Ascending aorta (tissue), 2 donors: Measurements from ENCODE around the gene THOC5. TPM values are rescaled to one million over a fixed set of nuclear protein-coding genes. Genes with fewer than 3 reads are reported as not detected.

Source experiments
- DNase-seq, 2 donors: peaks; one replicate each; pipeline ENCODE4 v3.0.0-alpha.2; 2019; ENCODE audit warnings: low spot score in 2 of 2
- H3K27ac ChIP-seq, 2 donors: fragments of 200-600 bp; sonication (generic); one replicate each; pipeline ENCODE4 v1.5.1; 2016 to 2017; ENCODE audit warnings: mild to moderate bottlenecking in 1 of 2
- H3K27me3 ChIP-seq: fragments of 200-600 bp; sonication (generic); one replicate; pipeline ENCODE4 v1.5.1; 2017
- H3K36me3 ChIP-seq, 2 donors: fragments of 200-600 bp; sonication (generic); one replicate each; pipeline ENCODE4 v1.5.1; 2016
- H3K4me1 ChIP-seq, 2 donors: fragments of 200-600 bp; sonication (generic); one replicate each; pipeline ENCODE4 v1.5.1; 2016 to 2017; ENCODE audit warnings: mild to moderate bottlenecking in 1 of 2
- H3K4me3 ChIP-seq, 2 donors: fragments of 200-600 bp; sonication (generic); one replicate each; pipeline ENCODE4 v1.5.1; 2016 to 2017; ENCODE audit warnings: mild to moderate bottlenecking in 1 of 2
- H3K9me3 ChIP-seq, 2 donors: fragments of 200-600 bp; sonication (generic); one replicate each; pipeline ENCODE4 v1.5.1; 2016
- CTCF ChIP-seq, 3 experiments: fragments of 200-600 bp in 2 of 3; fragments of 450-650 bp in 1 of 3; sonication (generic) in 2 of 3; IDR thresholded peaks; one replicate each; pipeline ENCODE4 v1.5.1; 2016 to 2019; ENCODE audit warnings: antibody characterized with exemption in 3 of 3, mild to moderate bottlenecking in 1 of 3, moderate library complexity in 1 of 3
- intact Hi-C: fragments of 100-400 bp; cut with DNase I; formaldehyde crosslinking; loops from one replicate; pipeline ENCODE4 v1.15.1; 2023
- total RNA-seq: library from RNA; depleted of rRNA; stranded (reverse); fragments of >200 nt; gene quantifications from one replicate; pipeline ENCODE4 v1.1.0, GENCODE V29; 2016

THOC5 gene
- total RNA-seq, 1 donor from 2014 or later = 21.5 TPM

GRCh38 chr22:29511126-29511862 lies 42.3 kb downstream of the THOC5 start:
- TF ChIP-seq CTCF (IDR thresholded peaks at IDR 0.05) = no peak
- intact Hi-C loops = no loop called here
- peaks cover 87 to 89% of the 10 kb centered on the region in 2 donors for H3K36me3 ChIP-seq

GRCh38 chr22:29510542-29510941 lies 43.0 kb downstream of the THOC5 start:
- H3K36me3 ChIP-seq = peaks cover 85 to 86% of the 10 kb centered on the region in 2 donors
- DNase-seq = no peak
- no peak for TF ChIP-seq CTCF (IDR thresholded peaks at IDR 0.05)
- no peak overlapping the region for H3K4me3 ChIP-seq
- no peak overlapping the region for H3K27ac ChIP-seq
- no peaks in the 10 kb centered on the region for H3K4me1 ChIP-seq
- no peaks in the 10 kb centered on the region for H3K9me3 ChIP-seq
- intact Hi-C loops = no loop called here
- no peaks in the 10 kb centered on the region for H3K27me3 ChIP-seq

More at GRCh38 chr22:29511126-29511862, 42.3 kb downstream of the THOC5 start:
- no peaks in the 10 kb centered on the region for H3K4me1 ChIP-seq
- no peaks in the 10 kb centered on the region for H3K9me3 ChIP-seq
- no peaks in the 10 kb centered on the region for H3K27me3 ChIP-seq
- H3K4me3 ChIP-seq = no peak overlapping the region
- no peak for DNase-seq
- no peak overlapping the region for H3K27ac ChIP-seq

GRCh38 chr22:29509815-29510214 lies 43.7 kb downstream of the THOC5 start:
- intact Hi-C loops = loop anchor here (10.0 kb wide), 1 partner anchor 115 kb away; no protein-coding TSS in a partner anchor

GRCh38 chr22:29509298-29509697 lies 44.3 kb downstream of the THOC5 start:
- no peak overlapping the region for H3K4me3 ChIP-seq
- DNase-seq = no peak
- no peak overlapping the region for H3K27ac ChIP-seq
- no peaks in the 10 kb centered on the region for H3K4me1 ChIP-seq
- intact Hi-C loops = loop anchor here (10.0 kb wide), 1 partner anchor 114 kb away; no protein-coding TSS in a partner anchor
- peaks cover 76% of the 10 kb centered on the region in 2 donors for H3K36me3 ChIP-seq
- TF ChIP-seq CTCF (IDR thresholded peaks at IDR 0.05) = no peak
- no peaks in the 10 kb centered on the region for H3K9me3 ChIP-seq
- no peaks in the 10 kb centered on the region for H3K27me3 ChIP-seq

More at GRCh38 chr22:29509815-29510214, 43.7 kb downstream of the THOC5 start:
- DNase-seq = no peak
- no peaks in the 10 kb centered on the region for H3K9me3 ChIP-seq
- H3K36me3 ChIP-seq = peaks cover 81% of the 10 kb centered on the region in 2 donors
- no peaks in the 10 kb centered on the region for H3K4me1 ChIP-seq
- no peak for TF ChIP-seq CTCF (IDR thresholded peaks at IDR 0.05)
- H3K4me3 ChIP-seq = no peak overlapping the region
- no peak overlapping the region for H3K27ac ChIP-seq
- no peaks in the 10 kb centered on the region for H3K27me3 ChIP-seq

GRCh38 chr22:29503811-29504372 lies 49.7 kb downstream of the THOC5 start:
- no peak for TF ChIP-seq CTCF (IDR thresholded peaks at IDR 0.05)
- H3K27ac ChIP-seq = no peak overlapping the region
- H3K27me3 ChIP-seq = no peaks in the 10 kb centered on the region
- no peak for DNase-seq
- H3K9me3 ChIP-seq = no peaks in the 10 kb centered on the region
- no peaks in the 10 kb centered on the region for H3K4me1 ChIP-seq
- intact Hi-C loops = loop anchor here (10.0 kb wide), 1 partner anchor 109 kb away; no protein-coding TSS in a partner anchor
- H3K36me3 ChIP-seq = peaks cover 30 to 31% of the 10 kb centered on the region in 2 donors
- H3K4me3 ChIP-seq = no peak overlapping the region
